ENCODE results near the gene C1orf116.

C1orf116 gene

GRCh38 chr1:207039380-207040180, 7.0 kb upstream of the C1orf116 start:
- no peaks in the 10 kb centered on the region for H3K9me3 ChIP-seq
- peaks cover 0 to 2% (median 0%) of the 10 kb centered on the region in 4 donors for H3K4me1 ChIP-seq
- no peaks in the 10 kb centered on the region for H3K27me3 ChIP-seq
- no peaks in the 10 kb centered on the region for H3K36me3 ChIP-seq
- DNase-seq, result no peak
- intact Hi-C loops (cut with DNase I; ENCODE audit: low total_unique reads), result no loop called here
- no peak overlapping the region for H3K27ac ChIP-seq
- no peak overlapping the region for H3K4me3 ChIP-seq
- TF ChIP-seq CTCF (IDR thresholded peaks at IDR 0.05), result no peak

GRCh38 chr1:207036865-207037264, 4.3 kb upstream of the C1orf116 start:
- no peak for DNase-seq
- Histone ChIP-seq H3K27me3 (no peaks in the 10 kb centered on the region), H3K4me3 (no peak overlapping the region), H3K4me1 (no peaks in the 10 kb centered on the region), H3K27ac (no peak overlapping the region), H3K9me3 (no peaks in the 10 kb centered on the region), H3K36me3 (no peaks in the 10 kb centered on the region)
- intact Hi-C loops (cut with DNase I; ENCODE audit: low total_unique reads), result no loop called here
- TF ChIP-seq CTCF (IDR thresholded peaks at IDR 0.05), result no peak

GRCh38 chr1:207035877-207036551, 3.5 kb upstream of the C1orf116 start:
- H3K27ac ChIP-seq, result no peak overlapping the region
- no peaks in the 10 kb centered on the region for H3K36me3 ChIP-seq
- TF ChIP-seq CTCF (IDR thresholded peaks at IDR 0.05), result no peak
- no peaks in the 10 kb centered on the region for H3K4me1 ChIP-seq
- no peak for DNase-seq
- intact Hi-C loops (cut with DNase I; ENCODE audit: low total_unique reads), result no loop called here
- no peaks in the 10 kb centered on the region for H3K9me3 ChIP-seq
- no peak overlapping the region for H3K4me3 ChIP-seq
- H3K27me3 ChIP-seq, result peaks cover 0 to 5% of the 10 kb centered on the region in 2 donors

- Histone ChIP-seq H3K9me3 (no peaks in the 10 kb centered on the region), H3K4me3 (no peak overlapping the region), H3K27ac (no peak overlapping the region), H3K27me3 (peaks cover 0 to 5% of the 10 kb centered on the region in 2 donors), H3K36me3 (no peaks in the 10 kb centered on the region), H3K4me1 (no peaks in the 10 kb centered on the region)
- TF ChIP-seq CTCF (IDR thresholded peaks at IDR 0.05), result no peak
- DNase-seq, result no peak
- intact Hi-C loops (cut with DNase I; ENCODE audit: low total_unique reads), result no loop called here
These were observed 2.4 kb upstream of the C1orf116 start for GRCh38 chr1:207034998-207035397.

GRCh38 chr1:207034208-207034607, 1.7 kb upstream of the C1orf116 start:
- no peaks in the 10 kb centered on the region for H3K4me1 ChIP-seq
- no peaks in the 10 kb centered on the region for H3K9me3 ChIP-seq
- no peaks in the 10 kb centered on the region for H3K36me3 ChIP-seq
- H3K4me3 ChIP-seq, result no peak overlapping the region
- no peak for DNase-seq
- peaks cover 0 to 5% of the 10 kb centered on the region in 2 donors for H3K27me3 ChIP-seq
- no peak overlapping the region for H3K27ac ChIP-seq
- TF ChIP-seq CTCF (IDR thresholded peaks at IDR 0.05), result no peak
- intact Hi-C loops (cut with DNase I; ENCODE audit: low total_unique reads), result no loop called here
